Measurements from ENCODE around the gene NSF.
"Not testable (repeated sequence)": the region's sequence is repeated elsewhere in the genome, so short reads cannot be mapped to it uniquely, and the experiment has no call there.

Gene NSF

GRCh38 chr17:46590157-46591146 is at the start of gene NSF:
TSS of gene NSF (plus strand) at chr17:46590669. CDS start at chr17:46590776, 107 bp downstream.
- DNase-seq (ENCODE audit: low spot score): not testable (repeated sequence)

GRCh38 chr17:46548607-46549006 is 41.9 kb upstream of the NSF start:
- DNase-seq (ENCODE audit: low spot score): not testable (repeated sequence)

GRCh38 chr17:46559155-46559554 is 31.3 kb upstream of the NSF start:
- not testable (repeated sequence) for DNase-seq (ENCODE audit: low spot score)

GRCh38 chr17:46560048-46560447 is 30.4 kb upstream of the NSF start:
- not testable (repeated sequence) for DNase-seq (ENCODE audit: low spot score)

- not testable (repeated sequence) for DNase-seq (ENCODE audit: low spot score)
Observed at GRCh38 chr17:46566284-46566683, 24.2 kb upstream of the NSF start.

GRCh38 chr17:46566980-46567379 is 23.5 kb upstream of the NSF start:
- DNase-seq (ENCODE audit: low spot score): not testable (repeated sequence)

GRCh38 chr17:46571796-46572195 is 18.7 kb upstream of the NSF start:
- DNase-seq (ENCODE audit: low spot score): not testable (repeated sequence)

GRCh38 chr17:46579083-46580075 is 11.1 kb upstream of the NSF start, which contains the start of gene ARL17A:
TSS of gene ARL17A (minus strand) at chr17:46579691. CDS start at chr17:46576322, 3,369 bp downstream.
- DNase-seq (ENCODE audit: low spot score): peak; percentile 94

GRCh38 chr17:46580082-46580481 is 10.4 kb upstream of the NSF start:
- not testable (repeated sequence) for DNase-seq (ENCODE audit: low spot score)

- not testable (repeated sequence) for DNase-seq (ENCODE audit: low spot score)
Observed at GRCh38 chr17:46585444-46585843, 5.0 kb upstream of the NSF start.

GRCh38 chr17:46591332-46591731 is 863 bp downstream of the NSF start:
- not testable (repeated sequence) for DNase-seq (ENCODE audit: low spot score)

GRCh38 chr17:46598344-46598931 is 8.0 kb downstream of the NSF start:
- not testable (repeated sequence) for DNase-seq (ENCODE audit: low spot score)

GRCh38 chr17:46600767-46601166 is 10.3 kb downstream of the NSF start:
- DNase-seq (ENCODE audit: low spot score): not testable (repeated sequence)

- DNase-seq (ENCODE audit: low spot score): not testable (repeated sequence)
Observed at GRCh38 chr17:46603125-46603524, 12.7 kb downstream of the NSF start.

- not testable (repeated sequence) for DNase-seq (ENCODE audit: low spot score)
Observed at GRCh38 chr17:46611304-46611703, 20.8 kb downstream of the NSF start.

- not testable (repeated sequence) for DNase-seq (ENCODE audit: low spot score)
Observed at GRCh38 chr17:46613876-46614275, 23.4 kb downstream of the NSF start.

GRCh38 chr17:46617121-46617520 is 26.7 kb downstream of the NSF start:
- not testable (repeated sequence) for DNase-seq (ENCODE audit: low spot score)

- DNase-seq (ENCODE audit: low spot score): not testable (repeated sequence)
Observed at GRCh38 chr17:46618975-46619374, 28.5 kb downstream of the NSF start.

GRCh38 chr17:46623790-46624189 is 33.3 kb downstream of the NSF start:
- not testable (repeated sequence) for DNase-seq (ENCODE audit: low spot score)

- not testable (repeated sequence) for DNase-seq (ENCODE audit: low spot score)
Observed at GRCh38 chr17:46624726-46625125, 34.3 kb downstream of the NSF start.

- DNase-seq (ENCODE audit: low spot score): not testable (repeated sequence)
Observed at GRCh38 chr17:46627452-46627851, 37.0 kb downstream of the NSF start.
